ENCODE measurements around the gene LPP. TPM values are rescaled to one million over a fixed set of nuclear protein-coding genes. Genes with fewer than 3 reads are reported as not detected.

The LPP gene
- total and polyA plus RNA-seq, 2 of the 4 experiments (the other 2 are of a cell fraction): 16.0 to 130 TPM

GRCh38 chr3:188421836-188422540 lies 268.0 kb downstream of the LPP start:
- Histone ChIP-seq H2AK5ac (ENCODE audit: low read depth, low read length) (no peak overlapping the region), H3K14ac (replicated peaks; ENCODE audit: low read depth, low read length) (peak overlapping the region; percentile 67), H3K27ac (ENCODE audit: insufficient read depth, low read length) (no peak overlapping the region), H3K4ac (ENCODE audit: low read depth, low read length) (peak overlapping the region; percentile 46; the same call in 1 of the 2 replicates), H3K36me3 (ENCODE audit: control insufficient read depth, insufficient read depth, low read length) (no peaks in the 10 kb centered on the region), H3K9me1 (ENCODE audit: insufficient read depth, low read length) (peaks cover 7% of the 10 kb centered on the region), H3K56ac (ENCODE audit: extremely low read depth, insufficient read depth, low read length) (no peak overlapping the region), H2AFZ (replicated peaks; ENCODE audit: low read length, poor library complexity) (no peak overlapping the region), H2BK15ac (ENCODE audit: low read depth, low read length) (no peak overlapping the region), H4K91ac (ENCODE audit: insufficient read depth, low read depth, low read length) (no peak overlapping the region), H2BK20ac (ENCODE audit: low read depth, low read length) (no peak overlapping the region), H3K18ac (ENCODE audit: low read depth, low read length) (peak overlapping the region; percentile 35; the same call in 1 of the 2 replicates), H3K79me1 (ENCODE audit: low read depth in 1 of 2, low read length in 2 of 2) (peaks cover 20 to 47% of the 10 kb centered on the region in 2 experiments), H4K20me1 (ENCODE audit: insufficient read depth, low read length) (peaks cover 23% of the 10 kb centered on the region), H4K5ac (ENCODE audit: low read depth, low read length) (no peak overlapping the region), H3K4me3 (ENCODE audit: insufficient read depth, low read depth, low read length) (no peak overlapping the region), H2BK120ac (ENCODE audit: low read depth, low read length) (no peak overlapping the region), H3K9me3 (ENCODE audit: control insufficient read depth, insufficient read depth, low read length) (no peaks in the 10 kb centered on the region), H3K4me1 (ENCODE audit: control insufficient read depth, insufficient read depth, low read length) (peaks cover 5% of the 10 kb centered on the region), H3K27me3 (ENCODE audit: control insufficient read depth, insufficient read depth, low read length) (no peaks in the 10 kb centered on the region), H3K9ac (ENCODE audit: low read depth, low read length) (no peak overlapping the region), H2AK9ac (replicated peaks; ENCODE audit: low read depth, low read length, poor library complexity) (no peak overlapping the region), H4K8ac (ENCODE audit: low read depth in 2 of 2, low read length in 2 of 2) (peak overlapping the region in 1 of 2 experiments; percentile 17; a peak in 1 of 4 replicates), H3K4me2 (ENCODE audit: low read depth, low read length) (peak overlapping the region; percentile 21; the same call in 1 of the 2 replicates), H3K23ac (ENCODE audit: low read depth, low read length) (peak overlapping the region; percentile 56; the same call in 1 of the 2 replicates), H2BK5ac (ENCODE audit: low read depth, low read length, poor library complexity, severe bottlenecking) (peak overlapping the region; percentile 53)
- in situ Hi-C loops (cut with MboI; ENCODE audit: low sequenced_read_pairs) (loop anchor here (25.0 kb wide), 1 partner anchor 685 kb away; the partner anchor contains the start of gene BCL6), dilution Hi-C loops (cut with HindIII; ENCODE audit: low sequenced_read_pairs, unreplicated experiment) (no loop called here), intact Hi-C loops (cut with micrococcal nuclease) (no loop called here)
- DNase-seq (no peak), ATAC-seq (ENCODE audit: low read depth) (no peak)
- POLR2A ChIA-PET (ENCODE audit: unreplicated experiment): no interaction called here
- TF ChIP-seq RFX5 (IDR thresholded peaks at IDR 0.05; ENCODE audit: low read depth, low read length): no peak
- TF ChIP-seq CTCF (conservative IDR thresholded peaks at IDR 0.05; ENCODE audit: low read depth, low read length): no peak
- no peak for TF ChIP-seq USF2 (IDR thresholded peaks at IDR 0.05; ENCODE audit: low read depth, low read length)
- TF ChIP-seq MXI1 (IDR thresholded peaks at IDR 0.05; ENCODE audit: borderline replicate concordance, low read depth, low read length): no peak
- no peak for TF ChIP-seq CHD1 (IDR thresholded peaks at IDR 0.05; ENCODE audit: low read depth, low read length)
- no peak for TF ChIP-seq RCOR1 (IDR thresholded peaks at IDR 0.05; ENCODE audit: insufficient replicate concordance, low read length)
- no peak for TF ChIP-seq POLR2A (IDR thresholded peaks at IDR 0.05; ENCODE audit: low read depth, low read length)
- no peak for TF ChIP-seq BHLHE40 (IDR thresholded peaks at IDR 0.05; ENCODE audit: low read depth, low read length)
- no peak for TF ChIP-seq NFE2L2 (IDR thresholded peaks at IDR 0.05; ENCODE audit: low read depth, low read length)
- no peak for TF ChIP-seq ELK1 (IDR thresholded peaks at IDR 0.05; ENCODE audit: borderline replicate concordance, low read depth, low read length)
- TF ChIP-seq FOS (IDR thresholded peaks at IDR 0.05; ENCODE audit: low read depth, low read length): no peak
- no peak for TF ChIP-seq SMC3 (IDR thresholded peaks at IDR 0.05; ENCODE audit: low read depth, low read length)
- no peak for TF ChIP-seq MAFK (IDR thresholded peaks at IDR 0.05; ENCODE audit: low read depth, low read length)
- TF ChIP-seq MAZ (IDR thresholded peaks at IDR 0.05; ENCODE audit: borderline replicate concordance, low read depth, low read length): no peak
- WGBS, 2 experiments (ENCODE audit: extremely low coverage in 2 of 2, insufficient read length in 1 of 2): no CpG with 5 or more reads among the region's 6 CpGs
- no TSS peak for BruUV-seq (replicated peaks)
- CTCF ChIA-PET: no interaction called here
